COR-L47 (cell line): ENCODE results near the gene NF1.

Experiments used
- DNase-seq: peaks from one replicate; lab custom pipeline; 2025; lab: John Stamatoyannopoulos, UW

The NF1 gene

DNA sequence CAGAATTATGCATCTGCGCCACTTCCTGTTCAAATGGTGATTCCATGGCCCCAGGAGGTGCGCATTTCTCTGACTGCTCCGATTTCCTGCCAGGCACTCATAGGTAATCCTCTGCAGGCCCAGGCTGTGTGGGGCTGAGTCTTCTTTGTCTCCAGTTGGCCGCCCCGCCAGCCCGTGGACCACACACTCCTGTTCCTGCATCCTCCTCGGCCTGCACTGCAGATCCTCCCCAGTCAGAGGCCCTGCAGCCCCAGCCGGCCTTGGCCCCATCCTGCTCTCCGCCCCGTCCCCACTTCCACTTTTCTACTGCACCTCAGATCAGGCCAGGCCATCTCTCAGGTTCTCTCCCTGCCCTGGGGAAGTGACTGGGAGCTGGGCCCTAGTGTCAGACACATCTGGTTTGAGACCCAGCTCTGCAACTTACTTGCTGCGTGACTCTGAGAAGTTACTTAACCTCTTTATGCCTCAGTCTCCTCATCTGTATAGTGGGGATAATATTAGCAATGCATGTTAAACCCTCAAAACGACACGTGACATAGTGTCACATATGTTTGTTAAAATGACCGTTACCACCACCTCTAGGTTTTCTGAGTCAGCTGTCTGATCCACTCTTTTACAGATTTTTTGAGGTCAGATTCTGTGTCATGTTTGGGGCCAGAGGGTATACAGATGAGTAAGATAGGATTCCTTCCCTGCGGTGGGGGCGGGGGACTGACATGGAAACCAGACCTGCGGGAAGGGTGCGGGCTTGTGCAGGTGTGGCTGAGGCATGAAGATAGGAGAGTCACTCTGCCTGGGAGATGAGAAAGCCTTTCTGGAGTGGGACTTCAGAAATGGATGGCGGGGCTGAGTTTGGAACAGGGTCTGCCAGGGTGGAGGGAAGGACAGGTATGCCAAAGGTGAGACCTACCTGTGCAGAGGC lies 309.5 kb downstream of the NF1 start:
- no peak for DNase-seq

DNA sequence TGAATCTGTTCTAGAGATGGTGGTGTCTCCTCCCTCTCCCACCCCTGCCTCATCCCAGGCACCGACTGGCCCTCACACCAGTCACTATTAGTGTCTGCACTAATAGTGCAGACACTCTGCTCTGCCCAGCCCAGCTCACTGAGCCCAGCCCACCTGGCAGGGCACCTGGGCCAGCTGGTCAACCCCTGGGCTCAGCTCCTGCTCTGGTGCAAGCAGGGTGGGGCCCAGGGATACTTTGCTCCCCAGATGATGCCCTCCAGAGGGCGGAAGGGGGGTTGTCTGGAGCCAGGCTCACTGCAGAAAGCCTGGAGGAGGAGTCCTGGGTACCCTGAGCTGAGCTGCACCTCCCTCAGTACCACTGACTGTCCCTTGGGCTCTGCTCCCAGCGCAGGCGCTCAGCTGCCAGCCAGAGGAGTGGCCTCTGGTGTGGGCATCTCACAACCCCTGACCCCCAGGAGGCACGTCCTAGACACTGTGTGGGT lies 311.2 kb downstream of the NF1 start:
- no peak for DNase-seq

DNA sequence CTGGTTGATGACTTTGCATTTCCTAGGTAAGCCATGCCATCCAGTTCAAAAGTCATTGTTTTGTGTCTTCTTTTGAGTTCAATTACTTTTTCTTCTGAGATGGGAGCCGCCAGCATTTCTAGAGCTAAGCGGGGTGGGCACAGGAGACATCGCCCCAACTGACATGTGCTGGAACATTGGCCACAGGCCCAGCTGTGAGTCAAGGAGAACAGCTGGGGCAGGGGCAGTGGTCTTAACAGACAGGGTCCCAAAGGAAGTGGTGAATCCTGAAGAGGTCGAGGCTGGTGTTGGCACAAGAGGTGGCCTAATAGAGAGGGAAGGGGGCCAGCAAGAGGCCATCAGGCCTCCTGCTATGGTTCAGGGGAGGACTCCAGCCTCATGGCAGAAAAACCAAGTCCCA lies 313.8 kb downstream of the NF1 start:
- DNase-seq, result no peak

DNA sequence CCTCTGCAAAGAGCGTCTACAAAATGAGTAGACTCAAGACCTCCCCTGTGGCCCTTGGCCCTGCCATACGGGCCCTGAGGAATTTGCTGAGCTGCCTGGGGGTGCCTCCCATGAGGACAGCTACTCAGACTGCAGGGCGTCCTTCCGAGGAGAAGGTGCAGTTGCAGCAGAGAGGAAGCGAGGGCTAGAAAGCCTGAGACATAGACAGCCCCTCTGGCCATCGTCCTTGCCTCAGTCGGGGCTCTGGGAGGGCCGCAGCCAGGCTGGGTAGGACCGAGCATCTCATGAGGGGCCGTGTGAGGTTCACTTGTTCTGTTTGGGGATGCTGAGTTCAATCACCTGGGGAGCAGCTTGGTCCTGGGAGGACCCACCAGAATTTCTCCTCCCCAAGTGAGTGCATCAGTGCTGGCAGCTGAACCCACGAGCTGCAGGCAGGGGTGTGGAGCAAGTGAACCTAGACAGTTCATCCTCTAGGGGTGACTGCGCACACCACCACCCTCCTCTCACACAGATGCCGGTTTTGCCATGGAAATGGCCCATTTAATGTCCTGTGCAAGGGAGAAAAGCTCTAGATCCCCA lies 317.0 kb downstream of the NF1 start:
- no peak for DNase-seq

DNA sequence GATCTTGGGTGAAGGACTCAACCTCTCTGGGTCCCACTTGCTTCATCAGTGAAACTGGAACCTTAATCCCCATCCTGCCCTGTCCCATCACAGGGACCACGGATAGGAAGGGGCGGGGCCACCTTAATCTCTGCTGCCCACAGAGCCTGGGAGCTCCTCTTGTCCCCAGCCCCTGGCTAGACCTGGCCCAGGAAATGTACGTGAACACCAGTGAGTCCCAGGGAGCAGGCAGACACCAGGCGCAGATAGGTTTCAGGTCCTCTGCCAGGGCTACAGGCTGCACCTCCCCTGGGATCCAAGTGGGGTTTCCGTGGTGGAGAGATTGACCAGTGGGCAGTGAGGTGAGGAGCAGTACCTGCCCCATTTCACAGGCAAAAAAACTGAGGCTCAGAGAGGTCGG lies 317.7 kb downstream of the NF1 start:
- DNase-seq, result no peak

- no peak for DNase-seq
Measured at GRCh38 chr17:31413081-31413799, 318.5 kb downstream of the NF1 start.

DNA sequence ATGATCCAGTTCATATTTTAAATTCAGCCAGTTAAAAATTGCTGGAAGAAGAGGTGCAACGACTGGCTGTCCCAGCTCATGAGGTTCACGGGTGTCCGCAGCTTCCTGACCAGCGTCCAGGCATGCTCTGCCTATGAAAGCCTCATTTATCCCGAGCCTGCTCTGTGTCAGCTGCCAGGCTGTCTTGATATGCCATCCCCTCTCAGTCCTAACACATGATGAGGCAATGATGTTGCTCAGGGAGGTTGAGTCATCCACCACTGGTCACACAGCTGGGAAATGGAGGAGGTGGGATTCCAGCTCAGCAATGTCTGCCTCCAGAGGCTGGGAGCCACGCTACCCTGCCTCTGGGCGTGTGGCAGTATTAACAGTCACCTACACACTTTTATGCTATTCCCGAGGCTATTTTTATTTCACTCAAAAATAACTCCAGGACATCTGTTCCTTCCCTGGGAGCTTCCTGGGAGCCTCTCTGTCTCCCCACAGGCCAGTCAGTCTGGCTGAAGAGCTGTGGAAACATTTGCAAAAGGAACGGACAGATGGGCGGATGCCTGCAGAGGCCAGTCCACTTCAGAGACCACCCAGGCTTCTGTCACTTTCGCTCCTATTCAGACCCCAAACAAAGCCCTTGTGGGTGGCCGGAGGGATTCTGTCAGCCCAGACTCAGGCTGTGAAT lies 319.2 kb downstream of the NF1 start:
- no peak for DNase-seq

- no peak for DNase-seq
Measured at GRCh38 chr17:31414550-31414918, 319.8 kb downstream of the NF1 start.

- no peak for DNase-seq
Measured at GRCh38 chr17:31415004-31415454, 320.3 kb downstream of the NF1 start.

GRCh38 chr17:31415640-31416502 lies 321.1 kb downstream of the NF1 start:
- DNase-seq, result no peak

DNA sequence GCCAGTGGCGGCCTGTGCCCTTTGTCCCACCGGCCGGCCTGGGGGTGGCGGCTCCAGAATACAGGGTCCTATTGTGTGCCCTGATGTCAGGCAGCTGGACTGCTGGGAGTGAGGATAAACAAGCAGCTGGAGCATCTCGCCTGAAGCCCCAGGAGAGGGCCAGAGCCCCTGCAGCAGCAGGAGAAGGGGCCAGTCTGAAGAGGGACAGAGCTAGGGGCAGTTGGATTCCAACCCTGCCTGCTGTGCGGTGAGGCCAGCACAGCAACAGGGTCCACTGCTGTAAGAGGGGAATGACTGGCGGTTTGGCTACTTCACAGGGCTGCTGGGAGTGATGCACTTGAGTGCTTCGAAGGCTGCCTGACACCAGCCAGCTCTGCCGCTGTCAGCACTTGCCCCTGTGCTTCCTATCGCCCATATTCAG lies 321.7 kb downstream of the NF1 start:
- no peak for DNase-seq

GRCh38 chr17:31417051-31417792 lies 322.4 kb downstream of the NF1 start:
- no peak for DNase-seq

DNA sequence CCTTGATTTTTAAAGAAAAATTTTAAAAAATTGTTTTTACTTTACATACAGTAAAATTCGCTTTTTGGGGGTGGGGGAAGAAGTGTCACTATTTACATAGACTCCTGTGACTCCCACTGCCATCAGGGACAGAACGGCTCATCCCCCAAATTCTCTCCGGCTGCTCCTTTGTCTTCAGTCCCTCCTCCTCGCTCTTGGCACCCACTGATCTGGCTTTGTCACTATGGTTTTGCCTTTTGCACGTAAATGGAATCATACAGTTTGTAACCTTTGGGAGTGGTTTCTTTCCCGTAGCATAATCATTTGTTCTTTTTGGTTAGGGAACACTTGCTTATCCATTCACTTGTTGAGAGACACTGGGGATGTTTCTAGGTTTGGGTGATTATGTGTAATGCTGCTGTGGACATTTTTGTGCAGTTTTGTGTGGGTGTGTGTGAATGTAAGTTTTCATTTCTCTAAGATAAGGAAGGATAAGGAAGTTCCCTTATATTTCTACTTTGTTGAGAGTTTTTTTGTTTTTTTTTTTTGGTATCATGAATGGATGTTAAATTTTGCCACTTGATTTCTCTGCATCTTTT lies 324.1 kb downstream of the NF1 start:
- DNase-seq, result no peak

DNA sequence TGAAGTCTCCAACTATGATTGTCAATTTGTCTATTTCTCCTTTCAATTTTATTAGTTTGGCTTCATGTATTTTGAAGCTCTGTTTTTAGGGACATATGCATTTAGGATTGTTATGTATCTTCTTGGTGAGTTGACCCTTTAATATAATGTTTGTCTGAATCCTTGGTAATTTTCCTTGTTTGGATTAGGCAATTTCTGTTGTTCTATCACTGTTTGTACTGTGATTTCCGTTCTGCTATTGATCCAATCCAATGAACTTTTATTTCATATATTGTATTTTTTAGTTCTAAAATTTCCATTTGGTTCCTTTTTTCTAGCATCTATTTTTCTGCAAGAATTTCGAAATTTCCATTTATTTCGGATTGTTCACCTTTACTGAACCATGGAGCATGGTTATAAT lies 327.7 kb downstream of the NF1 start:
- no peak for DNase-seq

DNA sequence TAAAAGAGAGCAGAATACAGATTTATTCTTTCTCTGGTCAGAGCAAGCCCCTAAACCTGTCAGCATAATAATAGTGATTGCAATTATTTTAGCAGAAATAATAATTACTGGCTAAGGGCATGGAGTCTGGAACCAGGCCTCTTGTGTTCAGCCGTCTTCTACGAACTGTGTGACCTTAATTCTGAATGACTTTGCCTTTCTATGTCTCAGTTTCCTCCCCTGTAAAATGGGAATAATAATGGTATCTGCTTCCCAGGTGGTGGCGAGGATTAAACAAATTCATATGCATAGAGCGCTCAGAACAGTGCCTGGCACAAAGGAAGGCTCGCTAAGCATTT lies 330.1 kb downstream of the NF1 start:
- DNase-seq, result no peak

GRCh38 chr17:31425282-31426040 lies 330.7 kb downstream of the NF1 start:
- DNase-seq, result no peak
